IPS DF 4.7 (cell line): ENCODE results near the gene MRPS18C.
"Not testable (repeated sequence)": the region's sequence is repeated elsewhere in the genome, so short reads cannot be mapped to it uniquely, and the experiment has no call there.

Experiments used
- DNase-seq: peaks from one replicate; pipeline ENCODE4 v3.0.0-alpha.2; 2013; ENCODE audit warnings: low spot score; ENCODE audit errors: extremely low read depth

The MRPS18C gene

DNA sequence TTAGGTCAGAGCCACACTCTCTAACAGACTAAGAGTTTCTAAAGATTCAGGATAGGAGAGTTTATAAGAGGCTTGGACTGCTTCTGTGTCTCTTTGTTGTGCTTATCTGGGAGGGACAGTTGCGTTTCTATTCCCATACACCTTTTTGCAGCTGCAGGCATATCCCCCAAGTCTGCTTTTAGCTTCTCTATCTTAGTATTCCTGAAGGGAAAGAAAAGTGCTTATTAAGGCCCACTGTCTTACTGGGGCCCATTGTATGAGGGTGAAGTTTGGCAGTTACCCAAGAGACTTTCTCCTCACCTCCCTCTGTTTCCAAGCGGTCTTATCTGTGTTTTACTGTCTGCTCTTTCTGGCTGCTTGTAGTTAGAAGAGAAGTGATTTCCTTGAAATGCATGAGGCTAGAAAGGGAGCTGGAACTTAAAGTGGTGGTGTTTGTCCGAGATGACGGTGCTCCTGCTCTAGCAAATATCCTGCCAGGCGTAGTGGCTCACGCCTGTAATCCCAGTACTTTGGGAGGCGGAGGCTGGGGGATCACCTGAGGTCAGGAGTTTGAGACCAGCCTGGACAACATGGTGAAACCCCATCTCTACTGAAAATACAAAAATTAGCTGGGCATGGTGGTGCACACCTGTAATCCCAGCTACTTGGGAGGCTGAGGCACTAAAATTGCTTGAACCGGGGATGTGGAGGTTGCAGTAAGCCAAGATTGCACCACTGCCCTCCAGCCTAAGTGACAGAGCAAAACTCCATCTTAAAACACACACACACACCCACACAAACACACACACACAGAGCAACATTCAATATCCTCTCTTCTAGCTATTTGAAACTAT, 40.4 kb downstream of the MRPS18C start:
- not testable (repeated sequence) for DNase-seq

DNA sequence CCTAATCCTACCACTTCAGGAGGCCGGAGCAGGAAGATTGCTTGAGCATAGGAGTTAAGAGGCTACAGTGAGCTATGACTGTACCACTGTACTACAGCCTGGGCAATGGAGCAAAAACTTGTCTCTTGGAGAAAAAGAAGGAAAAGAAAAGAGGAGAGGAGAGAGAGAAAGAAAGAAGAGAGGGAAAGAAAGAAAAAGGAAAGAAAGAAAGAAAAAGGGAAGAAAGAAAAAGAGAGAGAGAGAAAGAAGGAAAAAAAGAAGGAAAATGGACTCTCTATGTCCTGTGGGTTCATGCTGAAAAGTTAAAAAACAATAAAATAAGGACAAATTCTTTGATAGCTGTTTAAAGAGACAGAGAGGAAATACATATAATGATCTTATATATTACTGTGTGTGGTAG, 42.3 kb downstream of the MRPS18C start:
- no peak for DNase-seq

DNA sequence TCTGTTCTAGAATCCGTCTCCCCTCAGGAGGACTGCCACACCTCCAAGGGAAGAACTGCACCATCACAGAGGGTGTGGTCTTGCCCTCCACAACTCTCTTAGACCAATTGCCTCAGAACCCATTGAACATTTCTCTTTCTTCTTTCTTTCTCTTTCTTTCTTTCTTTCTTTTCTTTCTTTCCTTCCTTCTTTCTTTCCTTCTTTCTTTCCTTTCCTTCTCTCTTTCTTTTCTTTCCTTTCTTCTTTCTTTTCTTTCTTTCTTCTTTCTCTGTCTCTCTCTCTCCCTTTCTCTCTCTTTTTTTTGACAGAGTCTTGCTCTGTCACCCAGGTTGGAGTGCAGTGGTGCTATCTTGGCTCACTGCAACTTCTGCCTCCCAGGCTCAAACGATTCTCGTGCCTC, 45.8 kb downstream of the MRPS18C start:
- not testable (repeated sequence) for DNase-seq

DNA sequence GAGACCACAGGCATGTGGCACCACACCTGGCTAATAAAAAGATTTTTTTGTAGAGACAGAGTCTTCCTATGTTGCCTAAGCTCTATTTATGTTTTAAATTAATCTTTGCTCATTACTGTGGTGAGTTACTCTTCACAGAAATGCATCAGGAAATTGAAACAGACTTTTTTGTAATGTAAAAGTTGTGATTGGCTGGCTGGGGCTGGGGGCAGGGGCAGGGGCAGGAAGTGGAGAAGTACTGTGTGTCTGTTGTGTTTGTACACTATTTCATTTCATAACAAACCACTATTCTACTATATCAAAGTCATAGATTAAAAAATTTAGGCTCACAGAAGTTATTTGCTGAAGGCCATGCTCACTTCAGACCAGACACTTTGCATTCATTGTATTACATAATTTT, 48.1 kb downstream of the MRPS18C start:
- no peak for DNase-seq

DNA sequence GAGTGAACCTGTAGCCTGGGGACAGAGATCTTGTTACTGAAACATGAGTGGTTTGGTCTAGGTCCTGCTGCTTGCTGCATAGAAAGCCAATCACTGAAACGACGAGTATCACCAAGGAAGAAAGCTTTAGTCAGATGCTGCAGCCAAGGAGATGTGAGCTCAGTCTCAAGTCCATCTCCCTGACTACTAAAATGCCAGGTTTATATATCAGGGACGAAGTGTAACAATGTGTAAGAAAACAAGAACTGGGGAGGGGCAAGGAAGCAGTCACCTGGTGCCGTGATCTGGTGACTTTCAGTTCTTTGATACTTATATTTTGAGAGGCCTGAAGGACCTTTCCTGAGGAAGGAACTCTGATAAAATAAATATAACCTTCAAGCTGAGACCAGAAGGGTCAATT, 48.6 kb downstream of the MRPS18C start:
- DNase-seq: no peak

DNA sequence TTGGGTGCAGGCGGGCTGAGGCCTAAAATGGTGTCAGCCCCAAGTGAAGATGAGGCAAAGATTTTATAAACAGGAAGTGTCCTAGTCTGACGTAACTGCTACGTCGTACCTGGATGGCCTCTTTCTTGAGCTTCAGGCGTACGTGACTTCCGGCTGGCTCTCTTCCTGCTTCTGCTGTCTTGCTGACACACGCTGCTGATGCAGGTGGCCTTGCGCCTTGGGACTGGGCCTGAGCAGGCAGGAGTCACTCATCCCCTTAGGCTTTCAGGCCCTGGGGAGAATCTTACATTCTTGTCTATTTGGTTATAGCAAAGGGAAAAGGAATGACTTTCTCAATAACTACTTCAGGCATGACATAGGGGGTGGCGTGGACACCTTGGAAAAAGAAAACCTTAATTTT, 49.1 kb downstream of the MRPS18C start:
- DNase-seq: no peak

DNA sequence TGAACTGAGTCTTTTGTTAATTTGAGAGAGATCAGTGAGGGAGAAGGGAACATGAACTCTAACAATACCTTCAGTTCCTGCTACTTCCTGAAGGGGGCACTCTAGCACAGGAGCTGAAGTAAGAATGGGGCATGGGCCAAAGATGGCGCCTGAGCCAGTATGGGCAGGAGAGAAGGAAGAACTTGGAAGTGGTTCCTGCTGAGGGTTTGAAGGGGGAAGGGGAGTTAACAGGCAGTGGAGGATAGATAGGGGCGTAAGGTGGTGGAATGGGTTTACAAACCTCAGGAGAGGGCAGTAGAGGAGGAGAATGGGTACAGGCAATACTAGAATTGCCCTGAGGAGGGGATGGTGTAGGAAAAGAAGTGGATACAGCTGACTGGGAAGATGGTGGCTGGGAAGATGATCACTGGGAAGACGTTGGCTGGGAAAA, 53.3 kb downstream of the MRPS18C start:
- not testable (repeated sequence) for DNase-seq

DNA sequence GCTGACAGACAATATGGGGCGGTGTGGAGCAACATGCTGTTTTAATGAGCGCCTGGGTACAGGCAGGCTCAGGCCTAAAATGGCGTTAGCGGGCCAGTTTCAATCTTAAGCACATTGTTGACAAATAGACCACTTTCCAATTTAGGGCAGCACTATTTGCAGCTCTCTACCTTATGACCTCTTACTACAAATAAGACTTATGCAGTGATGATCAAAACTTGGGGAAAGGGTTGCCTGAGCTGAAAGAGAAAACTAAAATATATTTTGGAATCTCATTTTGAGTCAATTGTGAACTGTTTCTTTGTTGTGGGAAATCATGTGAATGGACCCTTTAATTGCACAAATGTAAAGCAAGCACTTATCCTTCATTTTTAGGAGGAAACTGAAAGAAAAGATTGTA, 54.6 kb downstream of the MRPS18C start:
- DNase-seq: no peak
